Testis (tissue), 2 donors: ENCODE results near the gene MPPED1.

Source experiments
- CTCF ChIP-seq, 3 experiments: fragments of 450-650 bp in 2 of 3; fragments of 200-600 bp in 1 of 3; sonication (generic) in 1 of 3; IDR thresholded peaks; one replicate each; pipeline ENCODE4 v1.5.1; 2016 to 2019; ENCODE audit warnings: antibody characterized with exemption in 3 of 3, mild to moderate bottlenecking in 2 of 3, moderate library complexity in 1 of 3
- POLR2A ChIP-seq: fragments of 450-650 bp; IDR thresholded peaks from one replicate; pipeline ENCODE4 v1.6.1; 2017; ENCODE audit warnings: antibody characterized with exemption, mild to moderate bottlenecking, moderate library complexity

- TF ChIP-seq CTCF (IDR thresholded peaks at IDR 0.05) = no peak
- no peak for TF ChIP-seq POLR2A
These were observed 59.2 kb downstream of the MPPED1 start for GRCh38 chr22:43470941-43471585.
